ENCODE results near the gene SNX32.

SNX32 gene

DNA sequence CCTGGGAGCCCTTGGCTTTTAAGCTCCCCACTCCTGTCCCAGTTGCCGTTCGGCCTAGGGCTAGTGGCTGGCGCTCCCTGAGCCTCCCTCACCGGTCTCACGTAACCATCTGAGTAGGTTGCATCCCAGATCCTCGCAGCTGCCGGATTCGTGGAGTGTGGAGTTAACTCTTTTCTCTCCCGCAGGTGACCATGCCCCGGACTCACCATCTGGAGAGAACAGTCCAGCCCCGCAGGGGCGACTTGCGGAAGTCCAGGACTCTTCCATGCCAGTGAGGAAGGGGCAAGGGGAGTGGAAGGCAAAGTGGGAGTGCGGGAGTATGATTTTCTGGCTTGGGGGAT is 27.4 kb downstream of the SNX32 start:
- TF ChIP-seq, protein P1, sequence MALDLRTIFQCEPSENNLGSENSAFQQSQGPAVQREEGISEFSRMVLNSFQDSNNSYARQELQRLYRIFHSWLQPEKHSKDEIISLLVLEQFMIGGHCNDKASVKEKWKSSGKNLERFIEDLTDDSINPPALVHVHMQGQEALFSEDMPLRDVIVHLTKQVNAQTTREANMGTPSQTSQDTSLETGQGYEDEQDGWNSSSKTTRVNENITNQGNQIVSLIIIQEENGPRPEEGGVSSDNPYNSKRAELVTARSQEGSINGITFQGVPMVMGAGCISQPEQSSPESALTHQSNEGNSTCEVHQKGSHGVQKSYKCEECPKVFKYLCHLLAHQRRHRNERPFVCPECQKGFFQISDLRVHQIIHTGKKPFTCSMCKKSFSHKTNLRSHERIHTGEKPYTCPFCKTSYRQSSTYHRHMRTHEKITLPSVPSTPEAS (tag by site-specific recombination; IDR thresholded peaks at IDR 0.05), result no peak
- peak; percentile 30; the same call in 1 of the 2 replicates for TF ChIP-seq ZBTB17 (tag by site-specific recombination; IDR thresholded peaks at IDR 0.05)
- TF ChIP-seq, protein P2, sequence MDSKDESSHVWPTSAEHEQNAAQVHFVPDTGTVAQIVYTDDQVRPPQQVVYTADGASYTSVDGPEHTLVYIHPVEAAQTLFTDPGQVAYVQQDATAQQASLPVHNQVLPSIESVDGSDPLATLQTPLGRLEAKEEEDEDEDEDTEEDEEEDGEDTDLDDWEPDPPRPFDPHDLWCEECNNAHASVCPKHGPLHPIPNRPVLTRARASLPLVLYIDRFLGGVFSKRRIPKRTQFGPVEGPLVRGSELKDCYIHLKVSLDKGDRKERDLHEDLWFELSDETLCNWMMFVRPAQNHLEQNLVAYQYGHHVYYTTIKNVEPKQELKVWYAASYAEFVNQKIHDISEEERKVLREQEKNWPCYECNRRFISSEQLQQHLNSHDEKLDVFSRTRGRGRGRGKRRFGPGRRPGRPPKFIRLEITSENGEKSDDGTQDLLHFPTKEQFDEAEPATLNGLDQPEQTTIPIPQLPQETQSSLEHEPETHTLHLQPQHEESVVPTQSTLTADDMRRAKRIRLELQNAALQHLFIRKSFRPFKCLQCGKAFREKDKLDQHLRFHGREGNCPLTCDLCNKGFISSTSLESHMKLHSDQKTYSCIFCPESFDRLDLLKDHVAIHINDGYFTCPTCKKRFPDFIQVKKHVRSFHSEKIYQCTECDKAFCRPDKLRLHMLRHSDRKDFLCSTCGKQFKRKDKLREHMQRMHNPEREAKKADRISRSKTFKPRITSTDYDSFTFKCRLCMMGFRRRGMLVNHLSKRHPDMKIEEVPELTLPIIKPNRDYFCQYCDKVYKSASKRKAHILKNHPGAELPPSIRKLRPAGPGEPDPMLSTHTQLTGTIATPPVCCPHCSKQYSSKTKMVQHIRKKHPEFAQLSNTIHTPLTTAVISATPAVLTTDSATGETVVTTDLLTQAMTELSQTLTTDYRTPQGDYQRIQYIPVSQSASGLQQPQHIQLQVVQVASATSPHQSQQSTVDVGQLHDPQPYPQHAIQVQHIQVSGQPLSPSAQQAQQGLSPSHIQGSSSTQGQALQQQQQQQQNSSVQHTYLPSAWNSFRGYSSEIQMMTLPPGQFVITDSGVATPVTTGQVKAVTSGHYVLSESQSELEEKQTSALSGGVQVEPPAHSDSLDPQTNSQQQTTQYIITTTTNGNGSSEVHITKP (tag by site-specific recombination; IDR thresholded peaks at IDR 0.05), result peak; percentile 35
- Histone ChIP-seq H3K27ac (ENCODE audit: extremely low read depth, low read depth, low read length) (peak overlapping the region; percentile 92), H3K9me3 (ENCODE audit: control insufficient read depth, insufficient read depth, low read depth, low read length) (no peaks in the 10 kb centered on the region), H3K36me3 (ENCODE audit: control insufficient read depth in 2 of 2, insufficient read depth in 1 of 2, low read length in 2 of 2) (peaks cover 0 to 54% of the 10 kb centered on the region in 2 experiments; a peak in 1 of 3 replicates), H3K4me1 (ENCODE audit: control insufficient read depth, insufficient read depth, low read length) (peaks cover 4% of the 10 kb centered on the region; the same call in 1 of the 2 replicates), H3K4me3 (ENCODE audit: low read depth, low read length) (peak overlapping the region; percentile 94)
- CTCF ChIA-PET, result interaction anchor here (0.5 to 6.3 kb wide), 10 partner anchors 9 to 243 kb away, joined by 3 to 118 read pairs (median 4); partner anchors contain the start of genes CCDC85B, FIBP and KAT5
- POLR2A ChIA-PET, result interaction anchor here (0.7 to 6.5 kb wide), 8 partner anchors 8 to 141 kb away, joined by 3 to 121 read pairs (median 14); partner anchors contain the start of genes CCDC85B, FIBP and RNASEH2C

DNA sequence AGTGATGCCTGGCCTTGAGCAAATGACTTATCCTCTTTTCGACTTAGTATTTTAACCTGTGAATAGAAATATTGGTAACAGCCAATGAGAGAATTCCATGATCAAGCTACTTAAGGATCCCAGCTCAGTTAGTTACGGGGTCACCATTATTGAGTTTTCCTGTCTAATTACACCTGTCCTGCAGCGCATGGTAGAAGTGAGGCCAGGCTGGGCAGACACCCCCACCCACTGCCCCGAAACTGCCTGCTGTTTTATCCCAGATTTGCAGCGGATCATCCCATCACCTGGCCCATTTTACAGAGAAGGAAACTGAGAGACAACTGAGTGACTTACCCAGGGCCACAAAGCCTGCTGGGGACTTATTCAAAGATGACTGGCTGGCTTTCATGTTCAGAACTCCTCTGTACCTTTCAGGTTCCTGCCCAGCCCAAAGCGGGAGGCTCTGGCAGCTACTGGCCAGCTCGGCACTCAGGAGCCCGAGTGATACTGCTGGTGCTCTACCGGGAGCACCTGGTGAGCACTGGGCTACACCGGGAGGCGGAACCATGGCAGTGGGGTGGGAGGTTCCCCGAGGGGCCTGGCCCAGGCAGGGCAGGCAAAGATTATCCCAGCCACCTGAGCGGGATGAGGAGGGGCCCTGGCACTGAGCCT is 27.9 kb downstream of the SNX32 start:
- Histone ChIP-seq H3K4me1 (ENCODE audit: control insufficient read depth, insufficient read depth, low read length) (peaks cover 4% of the 10 kb centered on the region; the same call in 1 of the 2 replicates), H3K9me3 (ENCODE audit: control insufficient read depth, insufficient read depth, low read depth, low read length) (no peaks in the 10 kb centered on the region), H3K4me3 (ENCODE audit: low read depth, low read length) (peak overlapping the region; percentile 94), H3K36me3 (ENCODE audit: control insufficient read depth in 2 of 2, insufficient read depth in 1 of 2, low read length in 2 of 2) (peaks cover 0 to 53% of the 10 kb centered on the region in 2 experiments; a peak in 1 of 3 replicates), H3K27ac (ENCODE audit: extremely low read depth, low read depth, low read length) (peak overlapping the region; percentile 92)
- CTCF ChIA-PET, result interaction anchor here (0.6 to 6.3 kb wide), 7 partner anchors 9 to 194 kb away, joined by 3 to 118 read pairs (median 4); partner anchors contain the start of genes CCDC85B, FIBP and KAT5
- POLR2A ChIA-PET, result interaction anchor here (1.2 to 6.5 kb wide), 7 partner anchors 8 to 142 kb away, joined by 3 to 121 read pairs (median 21); partner anchors contain the start of genes CCDC85B, FIBP and RNASEH2C
- 0 out of 2 replicates have a peak, but pooled peaks have one; percentile 12 for TF ChIP-seq SP2 (tag by site-specific recombination; IDR thresholded peaks at IDR 0.05)
- no peak for TF ChIP-seq ZNF366 (tag by site-specific recombination; conservative IDR thresholded peaks at IDR 0.05)

DNA sequence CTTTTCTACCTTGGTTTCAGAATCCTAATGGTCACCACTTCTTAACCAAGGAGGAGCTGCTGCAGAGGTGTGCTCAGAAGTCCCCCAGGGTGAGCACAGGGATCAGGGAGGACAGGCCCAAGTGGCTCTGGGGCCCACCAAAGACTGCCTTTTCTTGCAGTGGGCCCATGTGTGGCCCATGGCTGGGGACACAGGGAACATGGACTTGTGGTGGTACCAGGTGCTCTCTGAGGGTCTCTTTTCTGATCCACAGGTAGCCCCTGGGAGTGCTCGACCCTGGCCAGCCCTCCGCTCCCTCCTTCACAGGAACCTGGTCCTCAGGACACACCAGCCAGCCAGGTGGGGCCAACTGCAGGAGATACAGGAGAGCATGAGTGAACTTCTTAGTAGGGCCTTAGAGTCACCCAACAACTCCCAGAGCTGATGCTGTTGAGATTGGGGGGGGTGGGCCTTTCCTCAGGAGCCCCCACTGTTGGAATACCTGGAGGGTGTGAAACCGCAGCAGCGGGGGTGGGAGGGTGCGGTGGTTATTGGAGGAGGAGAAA is 28.5 kb downstream of the SNX32 start:
- ChIA-PET POLR2A (interaction anchor here (1.1 to 6.5 kb wide), 2 partner anchors 7 to 150 kb away, joined by 3 to 111 read pairs; partner anchors contain the start of gene KAT5), CTCF (interaction anchor here (1.1 to 6.3 kb wide), 3 partner anchors 25 to 150 kb away, joined by 4 to 118 read pairs (median 16); partner anchors contain the start of genes CCDC85B, FIBP and KAT5)
- no peak overlapping the region for H3K27ac ChIP-seq (ENCODE audit: extremely low read depth, low read depth, low read length)
- H3K9me3 ChIP-seq (ENCODE audit: control insufficient read depth, insufficient read depth, low read depth, low read length), result no peaks in the 10 kb centered on the region
- TF ChIP-seq TRIM28 (IDR thresholded peaks at IDR 0.05; ENCODE audit: borderline replicate concordance, low read length) (no peak), HOXC10 (CRISPR knock-in tag; IDR thresholded peaks at IDR 0.05) (no peak), ZNF76 (tag by site-specific recombination; IDR thresholded peaks at IDR 0.05; ENCODE audit: borderline replicate concordance, low read depth) (no peak), ZNF660 (tag by site-specific recombination; IDR thresholded peaks at IDR 0.05) (no peak), ZNF548 (tag by site-specific recombination; IDR thresholded peaks at IDR 0.05) (no peak), ZNF121 (tag by site-specific recombination; IDR thresholded peaks at IDR 0.05) (no peak), KLF9 (tag by site-specific recombination; IDR thresholded peaks at IDR 0.05; ENCODE audit: low read depth) (no peak), ZNF571 (tag by site-specific recombination; IDR thresholded peaks at IDR 0.05) (no peak)
- TF ChIP-seq, protein P3, sequence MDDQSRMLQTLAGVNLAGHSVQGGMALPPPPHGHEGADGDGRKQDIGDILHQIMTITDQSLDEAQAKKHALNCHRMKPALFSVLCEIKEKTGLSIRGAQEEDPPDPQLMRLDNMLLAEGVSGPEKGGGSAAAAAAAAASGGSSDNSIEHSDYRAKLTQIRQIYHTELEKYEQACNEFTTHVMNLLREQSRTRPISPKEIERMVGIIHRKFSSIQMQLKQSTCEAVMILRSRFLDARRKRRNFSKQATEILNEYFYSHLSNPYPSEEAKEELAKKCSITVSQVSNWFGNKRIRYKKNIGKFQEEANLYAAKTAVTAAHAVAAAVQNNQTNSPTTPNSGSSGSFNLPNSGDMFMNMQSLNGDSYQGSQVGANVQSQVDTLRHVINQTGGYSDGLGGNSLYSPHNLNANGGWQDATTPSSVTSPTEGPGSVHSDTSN (CRISPR knock-in tag; IDR thresholded peaks at IDR 0.05), result no peak
- TF ChIP-seq, protein P4, sequence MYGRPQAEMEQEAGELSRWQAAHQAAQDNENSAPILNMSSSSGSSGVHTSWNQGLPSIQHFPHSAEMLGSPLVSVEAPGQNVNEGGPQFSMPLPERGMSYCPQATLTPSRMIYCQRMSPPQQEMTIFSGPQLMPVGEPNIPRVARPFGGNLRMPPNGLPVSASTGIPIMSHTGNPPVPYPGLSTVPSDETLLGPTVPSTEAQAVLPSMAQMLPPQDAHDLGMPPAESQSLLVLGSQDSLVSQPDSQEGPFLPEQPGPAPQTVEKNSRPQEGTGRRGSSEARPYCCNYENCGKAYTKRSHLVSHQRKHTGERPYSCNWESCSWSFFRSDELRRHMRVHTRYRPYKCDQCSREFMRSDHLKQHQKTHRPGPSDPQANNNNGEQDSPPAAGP (tag by site-specific recombination; IDR thresholded peaks at IDR 0.05), result no peak
- TF ChIP-seq, protein P5, sequence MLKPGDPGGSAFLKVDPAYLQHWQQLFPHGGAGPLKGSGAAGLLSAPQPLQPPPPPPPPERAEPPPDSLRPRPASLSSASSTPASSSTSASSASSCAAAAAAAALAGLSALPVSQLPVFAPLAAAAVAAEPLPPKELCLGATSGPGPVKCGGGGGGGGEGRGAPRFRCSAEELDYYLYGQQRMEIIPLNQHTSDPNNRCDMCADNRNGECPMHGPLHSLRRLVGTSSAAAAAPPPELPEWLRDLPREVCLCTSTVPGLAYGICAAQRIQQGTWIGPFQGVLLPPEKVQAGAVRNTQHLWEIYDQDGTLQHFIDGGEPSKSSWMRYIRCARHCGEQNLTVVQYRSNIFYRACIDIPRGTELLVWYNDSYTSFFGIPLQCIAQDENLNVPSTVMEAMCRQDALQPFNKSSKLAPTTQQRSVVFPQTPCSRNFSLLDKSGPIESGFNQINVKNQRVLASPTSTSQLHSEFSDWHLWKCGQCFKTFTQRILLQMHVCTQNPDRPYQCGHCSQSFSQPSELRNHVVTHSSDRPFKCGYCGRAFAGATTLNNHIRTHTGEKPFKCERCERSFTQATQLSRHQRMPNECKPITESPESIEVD (tag by site-specific recombination; IDR thresholded peaks at IDR 0.05), result no peak
- TF ChIP-seq, protein P6, sequence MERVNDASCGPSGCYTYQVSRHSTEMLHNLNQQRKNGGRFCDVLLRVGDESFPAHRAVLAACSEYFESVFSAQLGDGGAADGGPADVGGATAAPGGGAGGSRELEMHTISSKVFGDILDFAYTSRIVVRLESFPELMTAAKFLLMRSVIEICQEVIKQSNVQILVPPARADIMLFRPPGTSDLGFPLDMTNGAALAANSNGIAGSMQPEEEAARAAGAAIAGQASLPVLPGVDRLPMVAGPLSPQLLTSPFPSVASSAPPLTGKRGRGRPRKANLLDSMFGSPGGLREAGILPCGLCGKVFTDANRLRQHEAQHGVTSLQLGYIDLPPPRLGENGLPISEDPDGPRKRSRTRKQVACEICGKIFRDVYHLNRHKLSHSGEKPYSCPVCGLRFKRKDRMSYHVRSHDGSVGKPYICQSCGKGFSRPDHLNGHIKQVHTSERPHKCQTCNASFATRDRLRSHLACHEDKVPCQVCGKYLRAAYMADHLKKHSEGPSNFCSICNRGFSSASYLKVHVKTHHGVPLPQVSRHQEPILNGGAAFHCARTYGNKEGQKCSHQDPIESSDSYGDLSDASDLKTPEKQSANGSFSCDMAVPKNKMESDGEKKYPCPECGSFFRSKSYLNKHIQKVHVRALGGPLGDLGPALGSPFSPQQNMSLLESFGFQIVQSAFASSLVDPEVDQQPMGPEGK (tag by site-specific recombination; IDR thresholded peaks at IDR 0.05), result no peak
- peaks cover 4% of the 10 kb centered on the region; the same call in 1 of the 2 replicates for H3K4me1 ChIP-seq (ENCODE audit: control insufficient read depth, insufficient read depth, low read length)
- H3K4me3 ChIP-seq (ENCODE audit: low read depth, low read length), result no peak overlapping the region
- H3K36me3 ChIP-seq (ENCODE audit: control insufficient read depth in 2 of 2, insufficient read depth in 1 of 2, low read length in 2 of 2), result peaks cover 0 to 57% of the 10 kb centered on the region in 2 experiments; a peak in 1 of 3 replicates

Data from HEK293 (cell line).